ENCODE data around the gene DBP.
"Not testable (repeated sequence)": the region's sequence is repeated elsewhere in the genome, so short reads cannot be mapped to it uniquely, and the experiment has no call there.

The DBP gene

GRCh38 chr19:48639483-48640375, 2.5 kb upstream of the DBP start:
- DNase-seq = no peak

- DNase-seq = peak in 5 of 14 donors; percentile 23 to 56 (median 30)
Measured at GRCh38 chr19:48638831-48639381, 1.7 kb upstream of the DBP start.

DNA sequence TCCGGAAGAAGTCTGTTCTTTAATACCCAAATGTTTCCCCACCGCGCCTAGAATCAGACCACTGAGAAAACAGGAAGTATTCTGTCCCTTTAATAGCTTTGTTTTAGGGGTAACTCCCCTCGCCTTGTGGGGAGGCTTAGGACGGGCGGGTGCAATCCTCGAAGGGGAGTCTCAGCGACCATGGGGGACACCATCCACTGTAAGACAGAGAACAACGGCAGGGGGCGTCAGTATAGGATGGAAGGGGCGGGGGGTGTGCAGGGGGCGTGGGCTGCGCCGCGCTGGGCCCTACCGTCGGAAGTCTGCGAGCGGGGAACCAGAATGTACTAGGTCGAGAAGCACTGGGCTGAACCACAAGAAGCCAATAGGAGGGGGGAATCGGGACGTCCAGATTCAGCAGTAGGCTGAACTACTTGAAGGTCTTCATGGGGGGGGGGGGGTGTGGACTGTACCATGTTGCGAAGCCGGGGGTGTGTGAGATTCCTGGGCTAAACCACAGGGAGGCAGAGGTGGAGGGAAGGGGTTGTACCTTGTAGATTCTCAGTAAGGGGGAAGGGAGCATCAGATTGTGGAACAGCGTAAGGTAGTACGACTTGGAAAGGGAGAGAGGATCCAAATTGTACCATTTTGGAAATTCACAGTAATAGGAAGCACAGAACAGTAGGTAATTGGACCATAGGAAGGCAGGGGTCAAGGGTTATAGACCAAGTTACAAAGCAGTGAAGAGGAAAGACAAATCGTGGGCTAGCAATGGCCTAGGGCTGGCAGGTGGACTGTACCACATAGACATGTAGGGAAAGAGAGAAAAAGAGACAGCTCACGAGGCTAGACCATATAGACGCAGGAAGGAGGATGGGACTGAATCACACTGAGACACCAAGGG, 1.0 kb upstream of the DBP start:
- DNase-seq = peak in 12 of 14 donors; percentile 73 to 93 (median 89)

GRCh38 chr19:48637449-48637947, 319 bp upstream of the DBP start:
- DNase-seq = peak; percentile 92 to 100 (median 98)

GRCh38 chr19:48635966-48636858, 967 bp downstream of the DBP start:
- DNase-seq = peak in 9 of 14 donors; percentile 24 to 73 (median 49)

DNA sequence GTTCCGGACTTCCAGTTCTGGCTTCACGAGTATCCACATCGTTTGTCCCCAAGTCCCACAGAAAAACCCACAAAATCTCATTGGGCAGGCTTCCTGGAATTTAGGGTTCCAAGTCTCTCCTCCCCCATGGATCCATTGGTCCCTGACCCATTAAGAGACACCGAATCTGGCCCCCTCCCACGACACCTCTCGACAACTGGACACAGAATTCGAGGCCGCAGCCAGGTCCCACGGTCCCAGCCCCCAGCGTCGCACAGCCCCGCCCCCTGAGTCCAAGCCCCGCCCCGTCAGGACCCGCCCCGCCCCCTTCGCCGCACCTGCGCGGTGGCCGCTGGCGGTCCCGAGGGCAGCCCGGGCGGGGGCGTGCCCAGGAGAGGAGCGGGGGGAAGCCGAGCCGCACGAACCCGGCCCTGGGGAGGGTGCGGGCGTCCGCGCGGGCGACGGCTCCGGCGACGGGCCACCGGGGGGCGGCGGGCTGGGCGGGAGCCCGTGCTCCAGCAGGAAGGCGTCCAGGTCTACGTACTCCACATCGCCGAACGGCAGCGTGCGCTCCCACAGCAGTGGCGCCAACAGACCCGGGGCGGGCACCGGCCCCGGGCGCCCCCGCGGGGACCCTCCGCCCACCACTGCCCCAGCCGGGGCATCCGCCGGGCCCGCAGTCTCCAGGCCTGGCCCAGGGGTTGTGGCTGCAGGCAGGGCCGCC, 1.8 kb downstream of the DBP start:
- peak in 12 of 14 donors; percentile 25 to 81 (median 53) for DNase-seq

DNA sequence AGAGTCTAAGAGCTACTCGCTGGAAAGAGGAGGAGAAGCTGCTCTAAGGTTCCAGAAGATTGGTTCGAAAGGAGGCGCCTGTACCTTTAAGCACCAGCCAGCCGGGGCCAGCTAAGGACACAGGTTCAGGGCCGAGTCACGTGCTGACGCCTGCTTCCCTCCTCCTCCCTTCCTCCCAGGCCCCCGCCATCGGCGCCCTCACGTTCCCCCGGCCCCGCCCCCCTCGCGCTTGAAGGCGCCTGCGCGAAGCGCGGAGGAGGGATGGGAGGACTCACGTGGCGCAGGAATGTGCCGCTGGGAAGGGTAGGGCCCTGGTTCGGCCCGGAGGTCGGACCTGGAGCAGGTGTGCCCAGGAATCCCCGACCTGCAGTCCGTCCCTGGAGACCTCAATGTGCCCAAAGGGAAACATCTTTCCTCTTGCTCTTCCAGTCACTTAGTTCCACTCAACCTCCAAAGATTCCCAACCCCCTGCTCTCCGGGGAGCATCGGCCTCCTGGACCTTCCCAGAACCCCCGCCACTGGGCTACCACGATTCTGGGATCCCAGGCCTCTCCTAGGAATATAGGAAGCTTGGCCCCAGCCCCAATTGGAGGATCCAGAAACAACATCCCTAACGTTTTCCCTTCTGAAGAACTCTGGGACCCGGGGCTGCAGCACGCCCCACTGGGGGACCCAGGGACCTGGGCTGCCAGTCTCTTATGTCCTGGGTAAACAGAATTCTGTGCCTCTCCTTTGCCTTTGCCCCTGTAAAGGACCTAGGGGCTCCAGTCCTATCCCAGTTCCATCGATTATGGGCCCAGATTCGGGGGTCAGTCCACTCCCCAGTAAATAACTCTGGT, 2.5 kb downstream of the DBP start:
- peak; percentile 58 to 97 (median 91) for DNase-seq

DNA sequence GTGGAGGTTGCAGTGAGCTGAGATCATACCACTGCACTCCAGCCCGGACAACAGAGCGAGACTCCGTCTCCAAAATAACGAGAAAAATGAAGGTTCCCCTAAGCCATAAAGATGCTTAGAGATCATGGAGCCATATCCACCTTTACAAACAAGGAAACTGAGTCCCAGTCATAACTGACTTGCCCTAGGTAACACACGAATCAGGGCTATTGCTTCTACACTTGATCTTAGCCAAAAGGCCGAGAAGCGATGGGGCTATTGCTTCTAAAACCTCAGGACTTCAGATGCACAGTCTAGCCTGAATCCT, 3.2 kb downstream of the DBP start:
- DNase-seq = no peak

GRCh38 chr19:48633148-48634035, 3.8 kb downstream of the DBP start:
- no peak for DNase-seq

GRCh38 chr19:48632692-48633147, 4.5 kb downstream of the DBP start:
- no peak for DNase-seq

DNA sequence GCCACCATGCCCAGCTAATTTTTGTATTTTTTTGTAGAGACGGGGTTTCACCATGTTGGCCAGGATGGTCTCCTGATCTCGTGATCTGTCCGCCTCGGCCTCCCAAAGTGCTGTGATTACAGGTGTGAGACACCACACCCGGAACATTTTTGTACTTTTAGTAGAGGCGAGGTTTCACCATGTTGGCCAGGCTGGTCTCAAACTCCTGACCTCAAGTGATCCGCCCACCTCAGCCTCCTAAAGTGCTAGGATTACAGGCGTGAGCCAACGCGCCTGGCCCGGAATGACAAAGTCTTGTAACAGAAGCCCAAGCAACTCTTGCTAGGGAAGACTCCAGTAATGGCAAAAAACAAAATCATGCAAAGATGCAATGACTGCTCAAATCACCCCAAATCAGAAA, 4.9 kb downstream of the DBP start:
- DNase-seq = not testable (repeated sequence)

DNA sequence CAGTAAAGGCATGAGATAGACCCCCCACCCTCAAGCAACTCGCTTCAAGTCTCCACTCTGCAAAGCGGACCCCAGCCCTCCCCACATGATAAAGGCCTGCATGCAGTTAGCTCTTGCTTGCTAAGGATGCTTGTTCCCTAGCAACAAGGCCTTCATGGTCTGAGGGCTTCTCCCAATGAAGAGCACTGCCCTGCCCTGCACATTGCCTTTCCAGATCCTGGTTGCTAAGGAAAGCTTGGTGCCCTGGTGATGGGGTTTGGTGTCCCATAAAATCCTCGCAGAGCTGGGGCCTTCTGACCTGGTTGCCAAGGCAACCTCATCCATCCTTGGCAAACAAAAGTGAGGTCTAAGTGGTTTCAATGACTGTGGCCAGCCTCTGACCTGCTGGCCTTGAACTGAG, 6.0 kb downstream of the DBP start:
- DNase-seq = peak in 1 of 14 donors; percentile 7

- DNase-seq = peak in 5 of 14 donors; percentile 34 to 58 (median 39)
Measured at GRCh38 chr19:48630296-48631063, 6.7 kb downstream of the DBP start.

- peak in 4 of 14 donors; percentile 40 to 69 (median 54) for DNase-seq
Measured at GRCh38 chr19:48629599-48630295, 7.4 kb downstream of the DBP start.

DNA sequence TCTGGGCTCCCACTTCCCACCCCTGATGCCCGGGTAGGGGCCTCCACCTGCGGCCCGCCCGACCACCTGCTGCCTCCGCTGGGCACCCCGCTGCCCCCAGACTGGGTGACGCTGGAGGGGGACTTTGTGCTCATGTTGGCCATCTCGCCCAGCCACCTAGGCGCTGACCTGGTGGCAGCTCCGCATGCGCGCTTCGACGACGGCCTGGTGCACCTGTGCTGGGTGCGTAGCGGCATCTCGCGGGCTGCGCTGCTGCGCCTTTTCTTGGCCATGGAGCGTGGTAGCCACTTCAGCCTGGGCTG, 7.9 kb downstream of the DBP start:
- DNase-seq = no peak

- DNase-seq = no peak
Measured at GRCh38 chr19:48628486-48629296, 8.5 kb downstream of the DBP start.

DNA sequence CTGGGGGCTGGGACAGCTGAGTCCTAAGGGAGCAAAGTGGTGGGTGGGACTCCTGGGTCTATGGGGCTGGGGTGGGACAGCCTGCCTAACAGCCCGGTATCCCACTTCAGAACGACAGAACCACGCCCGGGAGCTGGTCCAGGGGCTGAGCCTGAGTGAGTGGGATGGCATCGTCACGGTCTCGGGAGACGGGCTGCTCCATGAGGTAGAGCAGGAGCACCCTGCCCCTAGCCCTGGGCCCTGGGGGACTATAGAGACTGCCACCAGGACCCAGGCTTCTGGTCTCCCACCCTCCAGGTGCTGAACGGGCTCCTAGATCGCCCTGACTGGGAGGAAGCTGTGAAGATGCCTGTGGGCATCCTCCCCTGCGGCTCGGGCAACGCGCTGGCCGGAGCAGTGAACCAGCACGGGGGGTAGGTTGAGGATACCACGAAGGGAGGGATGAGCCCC, 9.3 kb downstream of the DBP start:
- DNase-seq = no peak

Data from C1 segment of cervical spinal cord (tissue), 14 donors.